Naive thymus-derived CD8-positive, alpha-beta T cell (primary cell): ENCODE measurements around the gene EFNA4. TPM values are rescaled to one million over a fixed set of nuclear protein-coding genes. Genes with fewer than 3 reads are reported as not detected.
"Not testable (repeated sequence)": the region's sequence is repeated elsewhere in the genome, so short reads cannot be mapped to it uniquely, and the experiment has no call there.

Experiments
- ATAC-seq, 2 donors: fragments of 150-1000 bp; cut with Tn5 transposase in 1 of 2; sonication (Bioruptor Pico), chemical (Tn5 transposase) in 1 of 2; 1 replicate in 1 of 2; 2 replicates in 1 of 2; pipeline ENCODE4 v1.10.0; 2021; ENCODE audit warnings: mild to moderate bottlenecking in 2 of 2, moderate library complexity in 2 of 2
- POLR2A ChIA-PET: fragments of 350-600 bp; sonication (Branson Sonifier 250); formaldehyde crosslinking; loops from one replicate; lab custom pipeline; 2021; ENCODE audit warnings: antibody characterized with exemption; lab: Charles Lee
- DNase-seq, 10 donors: peaks; one replicate each; pipeline versions ENCODE4 v3.0.0 to v3.0.0-alpha.2; 2020 to 2022
- H3K27ac Mint-ChIP-seq, 10 donors: one replicate each; pipeline ENCODE4 v1.8.0; 2020 to 2022; ENCODE audit warnings: mild to moderate bottlenecking in 10 of 10, mixed read lengths in 10 of 10, moderate library complexity in 4 of 10, inconsistent platforms in 1 of 10
- H3K27me3 Mint-ChIP-seq, 5 donors: one replicate each; pipeline ENCODE4 v1.8.0; 2021 to 2022; ENCODE audit warnings: mixed read lengths in 5 of 5
- H3K36me3 Mint-ChIP-seq, 3 donors: one replicate each; pipeline ENCODE4 v1.8.0; 2020 to 2022; ENCODE audit warnings: mixed read lengths in 3 of 3, mild to moderate bottlenecking in 2 of 3, inconsistent platforms in 1 of 3
- H3K4me1 Mint-ChIP-seq, 4 donors: one replicate each; pipeline ENCODE4 v1.8.0; 2021 to 2022; ENCODE audit warnings: mixed read lengths in 4 of 4
- H3K4me3 Mint-ChIP-seq, 10 donors: one replicate each; pipeline ENCODE4 v1.8.0; 2020 to 2022; ENCODE audit warnings: mild to moderate bottlenecking in 10 of 10, mixed read lengths in 10 of 10, moderate library complexity in 6 of 10, inconsistent platforms in 1 of 10
- H3K9me3 Mint-ChIP-seq, 9 donors: one replicate each; pipeline ENCODE4 v1.8.0; 2020 to 2022; ENCODE audit warnings: mixed read lengths in 9 of 9, mild to moderate bottlenecking in 3 of 9, inconsistent platforms in 1 of 9, moderate library complexity in 1 of 9
- polyA plus RNA-seq, 3 donors: library from polyadenylated mRNA; unstranded; fragments of 300-500 nt; fragmentation: Illumina TruSeq; gene quantifications; one replicate each; pipeline ENCODE4 v1.2.3, GENCODE V29; 2021
- total RNA-seq, 8 experiments: library from RNA in 2 of 8; stranded (reverse) in 2 of 8; gene quantifications; one replicate each; pipeline ENCODE4 v1.2.3 and lab custom pipeline; 2021 to 2026

The EFNA4 gene
- total and polyA plus RNA-seq, 5 experiments from 2014 or later: 1.0 to 5.3 (median 2.6) TPM

DNA sequence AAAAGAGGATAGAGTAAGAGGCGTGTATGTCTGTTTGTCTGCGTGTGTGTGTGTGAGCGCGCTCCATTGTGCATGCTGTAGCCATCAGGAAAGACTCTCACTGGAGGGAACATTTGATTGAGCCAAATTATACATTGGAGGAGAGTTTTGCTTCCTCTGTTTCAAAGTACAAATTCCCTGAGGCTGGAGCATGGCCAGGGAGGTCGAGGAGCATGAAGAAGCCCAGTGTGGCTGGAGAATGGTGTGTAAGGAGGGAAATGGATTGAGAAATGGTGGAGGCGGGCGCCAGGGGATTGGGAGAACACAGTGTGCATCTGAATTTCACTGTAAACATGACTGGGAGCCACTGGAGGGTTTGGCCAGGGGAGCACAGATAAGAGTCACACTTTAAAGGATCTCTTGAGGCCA lies 42.1 kb downstream of the EFNA4 start:
- Mint-ChIP-seq H3K4me1 (peaks cover 0 to 6% (median 0%) of the 10 kb centered on the region in 4 donors), H3K27me3 (peaks cover 0 to 2% (median 0%) of the 10 kb centered on the region in 5 donors), H3K27ac (no peak overlapping the region), H3K4me3 (no peak overlapping the region), H3K36me3 (no peaks in the 10 kb centered on the region), H3K9me3 (no peaks in the 10 kb centered on the region)
- no peak for ATAC-seq
- POLR2A ChIA-PET: no interaction called here
- no peak for DNase-seq

DNA sequence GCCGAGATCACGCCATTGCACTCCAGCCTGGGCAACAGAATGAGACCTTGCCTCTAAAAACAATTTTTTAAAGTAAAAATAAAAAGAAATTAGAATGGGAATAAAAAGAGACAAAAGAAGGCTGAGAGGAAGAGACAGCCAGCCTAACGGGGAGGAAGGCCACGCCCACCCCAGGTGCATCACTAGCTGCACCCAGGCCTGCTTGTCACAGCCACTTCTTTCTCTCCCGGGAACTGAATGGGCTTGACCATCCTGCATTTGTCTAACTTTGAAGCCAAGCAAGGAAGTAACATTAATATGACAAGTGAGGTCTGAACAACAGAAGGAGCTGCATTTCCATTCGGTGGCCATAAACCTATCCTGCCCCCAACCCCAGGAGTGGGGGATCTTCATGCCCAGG lies 43.3 kb downstream of the EFNA4 start:
- peak overlapping the region in 1 of 10 donors; percentile 64 for H3K27ac Mint-ChIP-seq
- H3K27me3 Mint-ChIP-seq: peaks cover 0 to 2% (median 0%) of the 10 kb centered on the region in 5 donors
- H3K4me1 Mint-ChIP-seq: peaks cover 0 to 6% (median 0%) of the 10 kb centered on the region in 4 donors
- DNase-seq (no peak), ATAC-seq (no peak)
- no peaks in the 10 kb centered on the region for H3K9me3 Mint-ChIP-seq
- no peaks in the 10 kb centered on the region for H3K36me3 Mint-ChIP-seq
- POLR2A ChIA-PET: no interaction called here
- no peak overlapping the region for H3K4me3 Mint-ChIP-seq

- H3K4me3 Mint-ChIP-seq: no peak overlapping the region
- POLR2A ChIA-PET: no interaction called here
- H3K4me1 Mint-ChIP-seq: no peaks in the 10 kb centered on the region
- DNase-seq (no peak), ATAC-seq (no peak)
- H3K27me3 Mint-ChIP-seq: peaks cover 0 to 2% (median 0%) of the 10 kb centered on the region in 5 donors
- H3K36me3 Mint-ChIP-seq: no peaks in the 10 kb centered on the region
- H3K9me3 Mint-ChIP-seq: no peaks in the 10 kb centered on the region
- peak overlapping the region in 3 of 10 donors; percentile 19 to 41 (median 27) for H3K27ac Mint-ChIP-seq
Measured at GRCh38 chr1:155107309-155108264, 44.0 kb downstream of the EFNA4 start.

DNA sequence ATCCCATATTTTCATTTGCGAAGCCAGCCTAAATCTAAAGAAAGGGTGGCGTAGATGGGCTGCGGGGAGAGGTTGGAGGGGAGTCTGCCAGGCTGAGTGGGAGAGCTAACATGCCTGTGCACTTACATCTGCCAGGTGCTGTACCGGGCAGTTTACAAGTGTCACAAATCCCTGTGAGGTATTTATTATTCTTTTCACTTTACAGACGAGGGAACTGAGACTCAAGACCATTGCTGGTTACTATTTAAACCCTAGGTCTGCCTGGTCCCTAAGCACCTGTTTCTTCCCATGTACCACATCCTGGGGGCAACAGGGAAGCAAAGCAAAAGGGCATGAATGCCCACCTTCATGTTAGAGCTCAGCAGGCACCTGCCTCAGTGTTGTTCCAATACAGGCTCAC lies 44.8 kb downstream of the EFNA4 start:
- no peak for ATAC-seq
- Mint-ChIP-seq H3K36me3 (no peaks in the 10 kb centered on the region), H3K9me3 (no peaks in the 10 kb centered on the region), H3K4me3 (no peak overlapping the region), H3K4me1 (no peaks in the 10 kb centered on the region), H3K27ac (peak overlapping the region in 2 of 10 donors; percentile 19 to 27), H3K27me3 (peaks cover 0 to 2% (median 0%) of the 10 kb centered on the region in 5 donors)
- POLR2A ChIA-PET: no interaction called here
- no peak for DNase-seq

DNA sequence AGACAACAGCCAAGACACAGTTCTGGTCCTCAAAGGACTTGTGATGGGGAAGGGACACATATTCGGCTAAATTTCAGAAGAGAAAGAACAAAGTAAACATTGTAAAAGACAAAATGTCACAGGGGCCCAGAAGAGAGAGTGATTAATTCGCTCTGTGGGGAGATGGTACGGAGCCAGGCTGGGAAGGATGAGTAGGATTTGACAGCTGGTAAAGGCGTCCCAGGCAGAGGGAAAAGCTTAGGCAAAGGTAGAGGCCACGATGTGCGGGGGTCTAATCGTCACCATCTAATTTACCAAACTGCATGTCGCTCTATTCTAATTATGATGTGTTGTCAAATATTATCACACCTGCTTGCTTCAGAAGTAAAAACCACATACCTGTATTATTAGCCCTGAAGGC lies 46.8 kb downstream of the EFNA4 start:
- DNase-seq (no peak), ATAC-seq (no peak)
- peaks cover 0 to 2% (median 0%) of the 10 kb centered on the region in 5 donors for H3K27me3 Mint-ChIP-seq
- no peak overlapping the region for H3K27ac Mint-ChIP-seq
- no peaks in the 10 kb centered on the region for H3K4me1 Mint-ChIP-seq
- POLR2A ChIA-PET: no interaction called here
- H3K36me3 Mint-ChIP-seq: no peaks in the 10 kb centered on the region
- no peak overlapping the region for H3K4me3 Mint-ChIP-seq
- no peaks in the 10 kb centered on the region for H3K9me3 Mint-ChIP-seq

- no peak for ATAC-seq
- Mint-ChIP-seq H3K4me1 (no peaks in the 10 kb centered on the region), H3K4me3 (no peak overlapping the region)
Measured at GRCh38 chr1:155110826-155111225, 47.3 kb downstream of the EFNA4 start.

DNA sequence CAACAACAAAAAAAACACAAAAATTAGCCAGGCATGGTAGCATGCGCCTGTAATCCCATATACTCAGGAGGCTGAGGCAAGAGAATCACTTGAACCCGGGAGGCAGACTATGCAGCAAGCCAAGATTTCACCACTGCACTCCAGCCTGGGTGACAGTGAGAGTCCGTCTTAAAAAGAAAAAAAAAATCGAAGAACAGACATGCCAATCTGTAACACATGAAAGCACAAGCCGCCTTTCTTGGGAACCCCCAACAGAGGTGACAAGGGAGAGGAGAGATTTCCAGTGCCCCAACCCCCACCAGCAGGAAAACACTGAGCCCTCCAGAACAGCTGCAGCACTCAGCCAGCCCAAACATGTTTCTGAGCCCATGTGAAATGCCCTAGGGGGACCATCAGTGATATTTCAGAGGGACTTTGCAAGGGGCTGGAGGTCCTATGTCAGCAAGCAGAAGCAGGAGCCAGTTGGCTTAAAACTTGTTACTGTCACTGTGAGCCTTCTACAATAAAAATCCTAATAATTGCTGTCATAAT lies 50.0 kb downstream of the EFNA4 start:
- DNase-seq: no peak
- Mint-ChIP-seq H3K4me3 (no peak overlapping the region), H3K9me3 (no peaks in the 10 kb centered on the region), H3K36me3 (no peaks in the 10 kb centered on the region), H3K4me1 (no peaks in the 10 kb centered on the region), H3K27ac (no peak overlapping the region), H3K27me3 (peaks cover 0 to 3% (median 0%) of the 10 kb centered on the region in 5 donors)
- no peak for ATAC-seq
- POLR2A ChIA-PET: interaction anchor here (1.8 kb wide), 1 partner anchor 54 kb away, joined by 4 read pairs; no protein-coding TSS in a partner anchor

More at GRCh38 chr1:155110826-155111225, 47.3 kb downstream of the EFNA4 start:
- Mint-ChIP-seq H3K9me3 (no peaks in the 10 kb centered on the region), H3K27ac (no peak overlapping the region), H3K36me3 (no peaks in the 10 kb centered on the region), H3K27me3 (peaks cover 0 to 2% (median 0%) of the 10 kb centered on the region in 5 donors)
- POLR2A ChIA-PET: no interaction called here
- no peak for DNase-seq

DNA sequence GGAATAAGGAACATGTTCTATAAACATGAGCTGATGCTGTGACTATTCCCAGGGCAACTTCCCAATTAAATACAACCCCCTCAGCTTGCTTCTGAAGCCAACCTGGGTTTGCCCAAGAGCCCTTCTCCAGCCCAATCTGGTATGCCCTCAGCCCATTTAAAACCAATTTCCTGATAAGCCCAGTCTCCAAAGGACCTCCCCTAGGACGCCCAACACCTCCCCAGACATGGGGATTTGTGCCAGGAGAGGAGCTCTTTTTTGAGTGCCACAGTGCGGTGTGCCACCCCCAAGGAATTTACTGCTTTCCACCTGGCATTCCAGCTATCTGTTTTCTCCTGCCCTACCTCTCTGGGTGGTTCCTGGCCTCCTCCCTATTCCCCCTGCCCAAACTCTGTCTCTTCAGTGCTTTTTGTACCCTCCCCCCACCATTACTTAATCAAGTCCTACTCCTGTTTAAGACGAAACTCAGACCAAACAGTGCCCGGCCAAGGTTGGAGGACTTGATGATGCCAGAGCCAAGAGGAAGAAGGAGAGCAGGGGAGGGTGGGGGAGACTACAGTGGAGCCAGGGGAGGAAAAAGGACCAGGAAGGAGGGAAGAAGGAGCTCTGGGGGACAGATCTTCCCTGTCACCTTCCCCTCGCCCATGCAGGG lies 52.7 kb downstream of the EFNA4 start:
- ATAC-seq: no peak
- H3K4me1 Mint-ChIP-seq: peaks cover 0 to 2% (median 0%) of the 10 kb centered on the region in 4 donors
- H3K27me3 Mint-ChIP-seq: peaks cover 0 to 3% (median 0%) of the 10 kb centered on the region in 5 donors
- no peak overlapping the region for H3K4me3 Mint-ChIP-seq
- H3K27ac Mint-ChIP-seq: peak overlapping the region in 1 of 10 donors; percentile 38
- no peaks in the 10 kb centered on the region for H3K9me3 Mint-ChIP-seq
- no peak for DNase-seq
- H3K36me3 Mint-ChIP-seq: no peaks in the 10 kb centered on the region
- POLR2A ChIA-PET: interaction anchor here (1.1 kb wide), 1 partner anchor 13 kb away, joined by 3 read pairs; no protein-coding TSS in a partner anchor

- Mint-ChIP-seq H3K36me3 (no peaks in the 10 kb centered on the region), H3K4me3 (no peak overlapping the region), H3K27me3 (peaks cover 0 to 3% (median 0%) of the 10 kb centered on the region in 5 donors), H3K4me1 (peaks cover 0 to 2% (median 0%) of the 10 kb centered on the region in 4 donors), H3K9me3 (no peaks in the 10 kb centered on the region), H3K27ac (no peak overlapping the region)
- POLR2A ChIA-PET: interaction anchor here (0.6 to 0.7 kb wide), 2 partner anchors 56 to 672 kb away, joined by 3 to 4 read pairs; no protein-coding TSS in a partner anchor
- ATAC-seq (no peak), DNase-seq (no peak)
Measured at GRCh38 chr1:155117610-155118009, 54.1 kb downstream of the EFNA4 start.

DNA sequence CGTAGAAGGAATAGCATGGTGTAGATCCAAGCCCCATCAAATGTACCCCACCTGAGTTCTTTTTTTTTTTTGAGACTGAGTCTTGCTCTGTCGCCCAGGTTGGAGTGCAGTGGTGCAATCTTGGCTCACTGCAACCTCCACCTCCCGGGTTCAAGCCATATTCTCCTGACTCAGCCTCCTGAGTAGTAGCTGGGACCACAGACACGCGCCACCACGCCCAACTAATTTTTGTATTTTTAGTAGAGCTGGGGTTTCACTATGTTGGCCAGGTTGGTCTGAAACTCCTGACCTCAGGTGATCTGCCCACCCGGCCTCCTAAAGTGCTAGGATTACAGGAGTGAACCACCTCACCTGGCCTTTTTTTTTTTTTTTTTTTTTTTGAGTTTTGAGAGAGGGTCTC lies 54.5 kb downstream of the EFNA4 start:
- not testable (repeated sequence) for H3K27ac Mint-ChIP-seq, H3K36me3 Mint-ChIP-seq, H3K4me1 Mint-ChIP-seq, H3K27me3 Mint-ChIP-seq, DNase-seq, ATAC-seq, H3K9me3 Mint-ChIP-seq, H3K4me3 Mint-ChIP-seq
- POLR2A ChIA-PET: interaction anchor here (0.7 kb wide), 1 partner anchor 17 kb away, joined by 3 read pairs; no protein-coding TSS in a partner anchor
